Mesothelial cell of epicardium (in vitro differentiated cells): ENCODE results near the gene KCNAB3. TPM values are rescaled to one million over a fixed set of nuclear protein-coding genes. Genes with fewer than 3 reads are reported as not detected.

ENCODE experiments used
- DNase-seq, 2 experiments: peaks; one replicate each; pipeline ENCODE4 v3.0.0; 2021; ENCODE audit warnings: low spot score in 2 of 2; ENCODE audit not compliant: unreplicated experiment in 2 of 2
- H3K27ac Mint-ChIP-seq: 2 replicates; pipeline ENCODE4 v1.8.0; 2021; ENCODE audit warnings: mixed read lengths
- H3K27me3 Mint-ChIP-seq: 2 replicates; pipeline ENCODE4 v1.8.0; 2021; ENCODE audit warnings: low read depth, mixed read lengths
- H3K36me3 Mint-ChIP-seq: 2 replicates; pipeline ENCODE4 v1.8.0; 2021; ENCODE audit warnings: mixed read lengths
- H3K4me1 Mint-ChIP-seq: 2 replicates; pipeline ENCODE4 v1.8.0; 2021; ENCODE audit warnings: mixed read lengths
- H3K4me3 Mint-ChIP-seq: 2 replicates; pipeline ENCODE4 v1.8.0; 2021; ENCODE audit warnings: mild to moderate bottlenecking, moderate library complexity, mixed read lengths
- H3K9me3 Mint-ChIP-seq: 2 replicates; pipeline ENCODE4 v1.8.0; 2021; ENCODE audit warnings: mixed read lengths
- CTCF ChIP-seq: fragments of 200-600 bp; sonication (generic); IDR thresholded peaks from one replicate; pipeline ENCODE4 v1.5.0; 2021; ENCODE audit warnings: antibody characterized with exemption; ENCODE audit not compliant: unreplicated experiment
- total RNA-seq: library from RNA; stranded (reverse); gene quantifications from 3 replicates; pipeline ENCODE4 v1.2.1, GENCODE V29; 2021

The KCNAB3 gene
- total RNA-seq = 18.4 to 18.8 TPM (median 18.5 TPM) in 3 replicates

GRCh38 chr17:7929158-7930023 lies at the start of gene KCNAB3:
TSS of gene KCNAB3 (minus strand) at chr17:7929856. CDS start at chr17:7929435, 421 bp downstream.
- Mint-ChIP-seq H3K27ac (peak within 1 kb of the TSS; percentile 88), H3K4me3 (peak within 1 kb of the TSS; percentile 95), H3K27me3 (peaks cover 11% of the 10 kb centered on the region), H3K4me1 (peaks cover 40% of the 10 kb centered on the region), H3K36me3 (peaks cover 3% of the 10 kb centered on the region), H3K9me3 (no peaks in the 10 kb centered on the region)
- DNase-seq = peak; percentile 64 to 77
- no peak for TF ChIP-seq CTCF

GRCh38 chr17:7977805-7978204 lies 48.1 kb upstream of the KCNAB3 start:
- no peak for DNase-seq
- no peaks in the 10 kb centered on the region for H3K4me1 Mint-ChIP-seq
- H3K9me3 Mint-ChIP-seq = peaks cover 14% of the 10 kb centered on the region
- peaks cover 4% of the 10 kb centered on the region for H3K36me3 Mint-ChIP-seq
- H3K27ac Mint-ChIP-seq = no peak overlapping the region
- no peak for TF ChIP-seq CTCF
- H3K27me3 Mint-ChIP-seq = peaks cover 22% of the 10 kb centered on the region
- H3K4me3 Mint-ChIP-seq = no peak overlapping the region

- DNase-seq = no peak
- Mint-ChIP-seq H3K36me3 (peaks cover 4% of the 10 kb centered on the region), H3K27ac (no peak overlapping the region), H3K4me3 (no peak overlapping the region), H3K4me1 (no peaks in the 10 kb centered on the region), H3K27me3 (peaks cover 17% of the 10 kb centered on the region), H3K9me3 (peaks cover 14% of the 10 kb centered on the region)
- no peak for TF ChIP-seq CTCF
Measured at GRCh38 chr17:7977039-7977438, 47.4 kb upstream of the KCNAB3 start.

GRCh38 chr17:7974638-7975131 lies 45.0 kb upstream of the KCNAB3 start:
- DNase-seq = no peak
- Mint-ChIP-seq H3K4me1 (no peaks in the 10 kb centered on the region), H3K27ac (no peak overlapping the region), H3K36me3 (peaks cover 4% of the 10 kb centered on the region), H3K4me3 (no peak overlapping the region), H3K27me3 (peaks cover 22% of the 10 kb centered on the region), H3K9me3 (peaks cover 14% of the 10 kb centered on the region)
- TF ChIP-seq CTCF = no peak

- Mint-ChIP-seq H3K9me3 (peaks cover 14% of the 10 kb centered on the region), H3K27ac (no peak overlapping the region), H3K4me1 (no peaks in the 10 kb centered on the region), H3K36me3 (peaks cover 4% of the 10 kb centered on the region), H3K27me3 (peaks cover 23% of the 10 kb centered on the region), H3K4me3 (no peak overlapping the region)
- TF ChIP-seq CTCF = no peak
- DNase-seq = no peak
Measured at GRCh38 chr17:7972131-7972785, 42.6 kb upstream of the KCNAB3 start.
